T-helper 2 cell treated with Interferon-gamma antibody and Interleukin-4, amounts not matched to agents 100 ng/mL and 5 ng/mL, for 36 hours (primary cell): ENCODE results near the gene TMEM51. TPM values are rescaled to one million over a fixed set of nuclear protein-coding genes. Genes with fewer than 3 reads are reported as not detected.

Experiments used
- intact Hi-C: fragments of 100-400 bp; cut with micrococcal nuclease; formaldehyde crosslinking; loops from one replicate; pipeline ENCODE4 v1.15.1; 2023
- total RNA-seq: library from RNA; stranded (reverse); gene quantifications from 2 replicates; pipeline ENCODE4 v1.2.3, GENCODE V29; 2022

The TMEM51 gene
- total RNA-seq, 1 donor from 2014 or later, result not detected

DNA sequence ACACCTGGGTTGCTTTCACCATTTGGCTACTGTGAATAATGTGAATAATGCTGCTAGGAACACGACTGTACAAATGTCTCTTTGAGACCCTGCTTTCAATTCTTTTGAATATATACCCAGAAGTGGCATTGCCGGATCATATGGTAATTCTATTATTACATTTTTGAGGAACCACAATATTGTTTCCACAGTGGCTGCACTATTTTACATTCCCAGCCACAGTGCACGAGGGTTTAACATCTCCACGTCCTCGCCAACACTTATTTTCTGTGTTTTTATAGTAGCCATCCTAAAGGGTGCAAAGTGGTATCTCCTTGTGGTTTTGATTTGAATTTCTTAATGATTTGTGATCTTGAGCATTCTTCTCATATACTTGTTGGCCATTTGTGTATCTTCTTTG lies 109.2 kb downstream of the TMEM51 start:
- intact Hi-C loops, result no loop called here

DNA sequence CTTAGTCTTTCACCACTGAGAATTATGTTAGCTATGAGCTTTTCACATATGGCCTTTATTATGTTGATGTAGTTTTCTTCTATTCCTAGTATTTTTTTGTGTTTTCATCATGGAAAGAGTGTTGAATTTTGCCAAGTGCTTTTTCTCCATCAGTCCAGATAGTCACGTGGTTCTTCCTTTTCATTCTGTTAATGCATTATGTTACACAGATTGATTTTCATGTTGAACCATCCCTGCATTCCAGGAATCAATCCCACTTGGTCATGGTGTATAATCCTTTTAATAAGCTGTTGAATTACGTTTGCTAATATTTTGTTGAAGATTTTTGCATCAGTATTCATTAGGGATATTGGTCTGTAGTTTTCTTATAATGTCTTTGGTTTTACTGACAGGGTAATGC lies 111.2 kb downstream of the TMEM51 start:
- intact Hi-C loops, result no loop called here

Other genes with a start within 250 kb of the TMEM51 start
- gene FHAD1, start 93.5 kb downstream of the TMEM51 start, total RNA-seq, result 0.09 TPM in 1 of 2 replicates, not detected in the other